Measurements from ENCODE around the gene RTN4RL1. TPM values are rescaled to one million over a fixed set of nuclear protein-coding genes. Genes with fewer than 3 reads are reported as not detected.

Gene RTN4RL1
- total RNA-seq, 1 donor from 2014 or later: 0.77 TPM

- H3K4me2 ChIP-seq (ENCODE audit: low read length): no peak overlapping the region
- H3K79me2 ChIP-seq (ENCODE audit: insufficient read depth, low read length): no peaks in the 10 kb centered on the region
- DNase-seq (ENCODE audit: low read depth) (no peak), FAIRE-seq (no peak)
- TF ChIP-seq EZH2 (IDR thresholded peaks at IDR 0.05; ENCODE audit: insufficient read depth, low read length): no peak
- TF ChIP-seq, protein P1, sequence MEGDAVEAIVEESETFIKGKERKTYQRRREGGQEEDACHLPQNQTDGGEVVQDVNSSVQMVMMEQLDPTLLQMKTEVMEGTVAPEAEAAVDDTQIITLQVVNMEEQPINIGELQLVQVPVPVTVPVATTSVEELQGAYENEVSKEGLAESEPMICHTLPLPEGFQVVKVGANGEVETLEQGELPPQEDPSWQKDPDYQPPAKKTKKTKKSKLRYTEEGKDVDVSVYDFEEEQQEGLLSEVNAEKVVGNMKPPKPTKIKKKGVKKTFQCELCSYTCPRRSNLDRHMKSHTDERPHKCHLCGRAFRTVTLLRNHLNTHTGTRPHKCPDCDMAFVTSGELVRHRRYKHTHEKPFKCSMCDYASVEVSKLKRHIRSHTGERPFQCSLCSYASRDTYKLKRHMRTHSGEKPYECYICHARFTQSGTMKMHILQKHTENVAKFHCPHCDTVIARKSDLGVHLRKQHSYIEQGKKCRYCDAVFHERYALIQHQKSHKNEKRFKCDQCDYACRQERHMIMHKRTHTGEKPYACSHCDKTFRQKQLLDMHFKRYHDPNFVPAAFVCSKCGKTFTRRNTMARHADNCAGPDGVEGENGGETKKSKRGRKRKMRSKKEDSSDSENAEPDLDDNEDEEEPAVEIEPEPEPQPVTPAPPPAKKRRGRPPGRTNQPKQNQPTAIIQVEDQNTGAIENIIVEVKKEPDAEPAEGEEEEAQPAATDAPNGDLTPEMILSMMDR (IDR thresholded peaks at IDR 0.05; ENCODE audit: insufficient read depth, low read depth, low read length): no peak
- H2AFZ ChIP-seq (ENCODE audit: low read depth, low read length): no peak overlapping the region
- H3K9ac ChIP-seq (ENCODE audit: low read length): no peak overlapping the region
- peaks cover 10% of the 10 kb centered on the region for H3K4me1 ChIP-seq (ENCODE audit: insufficient read depth, low read length)
- H3K36me3 ChIP-seq (ENCODE audit: insufficient read depth, low read length): no peaks in the 10 kb centered on the region
- no peak overlapping the region for H3K27ac ChIP-seq (ENCODE audit: low read depth, low read length)
- Mint-ChIP-seq H3K9me3 (ENCODE audit: unreplicated experiment) (no peaks in the 10 kb centered on the region), H3K4me3 (ENCODE audit: unreplicated experiment) (no peak overlapping the region), H3K36me3 (ENCODE audit: low read depth, unreplicated experiment) (no peaks in the 10 kb centered on the region), H3K4me1 (ENCODE audit: low read depth, unreplicated experiment) (peaks cover 10% of the 10 kb centered on the region), H3K27me3 (ENCODE audit: low read depth, unreplicated experiment) (peaks cover 19% of the 10 kb centered on the region), H3K27ac (ENCODE audit: unreplicated experiment) (no peak overlapping the region)
- H3K4me3 ChIP-seq (ENCODE audit: insufficient read depth, low read depth, low read length): no peak overlapping the region
- H4K20me1 ChIP-seq (ENCODE audit: insufficient read depth, low read length): no peaks in the 10 kb centered on the region
- no peaks in the 10 kb centered on the region for H3K27me3 ChIP-seq (ENCODE audit: insufficient read depth, low read length)
- no peaks in the 10 kb centered on the region for H3K9me3 ChIP-seq (ENCODE audit: insufficient read depth, low read depth, low read length)
Observed at GRCh38 chr17:1963250-1963649, 61.9 kb downstream of the RTN4RL1 start.

GRCh38 chr17:1961189-1961588, 63.9 kb downstream of the RTN4RL1 start:
- Histone ChIP-seq H3K4me1 (ENCODE audit: insufficient read depth, low read length) (peaks cover 8% of the 10 kb centered on the region), H3K9ac (ENCODE audit: low read length) (no peak overlapping the region), H3K36me3 (ENCODE audit: insufficient read depth, low read length) (no peaks in the 10 kb centered on the region), H3K4me3 (ENCODE audit: insufficient read depth, low read depth, low read length) (no peak overlapping the region), H3K4me2 (ENCODE audit: low read length) (no peak overlapping the region), H3K27me3 (ENCODE audit: insufficient read depth, low read length) (no peaks in the 10 kb centered on the region), H4K20me1 (ENCODE audit: insufficient read depth, low read length) (no peaks in the 10 kb centered on the region), H2AFZ (ENCODE audit: low read depth, low read length) (no peak overlapping the region), H3K27ac (ENCODE audit: low read depth, low read length) (no peak overlapping the region), H3K79me2 (ENCODE audit: insufficient read depth, low read length) (no peaks in the 10 kb centered on the region), H3K9me3 (ENCODE audit: insufficient read depth, low read depth, low read length) (no peaks in the 10 kb centered on the region)
- Mint-ChIP-seq H3K27me3 (ENCODE audit: low read depth, unreplicated experiment) (peaks cover 10% of the 10 kb centered on the region), H3K9me3 (ENCODE audit: unreplicated experiment) (no peaks in the 10 kb centered on the region), H3K27ac (ENCODE audit: unreplicated experiment) (no peak overlapping the region), H3K4me3 (ENCODE audit: unreplicated experiment) (no peak overlapping the region), H3K36me3 (ENCODE audit: low read depth, unreplicated experiment) (no peaks in the 10 kb centered on the region), H3K4me1 (ENCODE audit: low read depth, unreplicated experiment) (peaks cover 9% of the 10 kb centered on the region)
- FAIRE-seq (no peak), DNase-seq (ENCODE audit: low read depth) (no peak)
- no peak for TF ChIP-seq EZH2 (IDR thresholded peaks at IDR 0.05; ENCODE audit: insufficient read depth, low read length)
- TF ChIP-seq, protein P1 (IDR thresholded peaks at IDR 0.05; ENCODE audit: insufficient read depth, low read depth, low read length): no peak

DNA sequence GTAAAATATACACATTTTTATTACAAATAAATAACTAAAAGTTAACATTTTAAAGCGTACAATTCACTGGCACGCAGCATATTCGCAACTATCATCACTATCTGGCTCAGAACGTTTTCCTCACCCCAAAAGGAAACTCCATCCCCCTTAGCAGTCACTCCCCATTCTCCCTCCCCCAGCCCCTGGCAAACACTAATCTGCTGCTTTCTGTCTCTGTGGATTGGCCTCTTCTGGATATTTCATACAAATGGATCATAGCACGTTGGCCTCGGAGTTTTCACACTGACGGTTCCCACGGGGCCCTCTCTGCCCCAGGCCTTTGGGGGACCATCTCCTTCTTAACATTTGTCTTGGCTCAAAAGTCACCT, 64.6 kb downstream of the RTN4RL1 start:
- Histone ChIP-seq H4K20me1 (ENCODE audit: insufficient read depth, low read length) (no peaks in the 10 kb centered on the region), H3K27me3 (ENCODE audit: insufficient read depth, low read length) (no peaks in the 10 kb centered on the region), H3K9ac (ENCODE audit: low read length) (no peak overlapping the region), H3K4me2 (ENCODE audit: low read length) (no peak overlapping the region), H3K27ac (ENCODE audit: low read depth, low read length) (no peak overlapping the region), H3K4me3 (ENCODE audit: insufficient read depth, low read depth, low read length) (no peak overlapping the region), H3K9me3 (ENCODE audit: insufficient read depth, low read depth, low read length) (no peaks in the 10 kb centered on the region), H3K36me3 (ENCODE audit: insufficient read depth, low read length) (no peaks in the 10 kb centered on the region), H2AFZ (ENCODE audit: low read depth, low read length) (no peak overlapping the region), H3K4me1 (ENCODE audit: insufficient read depth, low read length) (peaks cover 1% of the 10 kb centered on the region), H3K79me2 (ENCODE audit: insufficient read depth, low read length) (no peaks in the 10 kb centered on the region)
- peaks cover 3% of the 10 kb centered on the region for H3K4me1 Mint-ChIP-seq (ENCODE audit: low read depth, unreplicated experiment)
- DNase-seq (ENCODE audit: low read depth) (no peak), FAIRE-seq (no peak)
- H3K9me3 Mint-ChIP-seq (ENCODE audit: unreplicated experiment): no peaks in the 10 kb centered on the region
- H3K27ac Mint-ChIP-seq (ENCODE audit: unreplicated experiment): no peak overlapping the region
- H3K36me3 Mint-ChIP-seq (ENCODE audit: low read depth, unreplicated experiment): no peaks in the 10 kb centered on the region
- TF ChIP-seq EZH2 (IDR thresholded peaks at IDR 0.05; ENCODE audit: insufficient read depth, low read length): no peak
- TF ChIP-seq, protein P1 (IDR thresholded peaks at IDR 0.05; ENCODE audit: insufficient read depth, low read depth, low read length): no peak
- no peak overlapping the region for H3K4me3 Mint-ChIP-seq (ENCODE audit: unreplicated experiment)
- H3K27me3 Mint-ChIP-seq (ENCODE audit: low read depth, unreplicated experiment): peaks cover 10% of the 10 kb centered on the region

Data from astrocyte (in vitro differentiated cells and primary cell).